ENCODE measurements around the gene CPNE5.

The CPNE5 gene

GRCh38 chr6:36834576-36835341, 4.5 kb downstream of the CPNE5 start:
- no peak for DNase-seq
- Histone ChIP-seq H3K36me3 (no peaks in the 10 kb centered on the region), H3K4me3 (ENCODE audit: low read depth, low read length) (no peak overlapping the region), H3K4me1 (no peaks in the 10 kb centered on the region), H3K9me3 (peaks cover 3% of the 10 kb centered on the region; the same call in 1 of the 2 replicates), H3K27me3 (peaks cover 5% of the 10 kb centered on the region)
- TF ChIP-seq CTCF (IDR thresholded peaks at IDR 0.05; ENCODE audit: low read depth, low read length) = no peak

DNA sequence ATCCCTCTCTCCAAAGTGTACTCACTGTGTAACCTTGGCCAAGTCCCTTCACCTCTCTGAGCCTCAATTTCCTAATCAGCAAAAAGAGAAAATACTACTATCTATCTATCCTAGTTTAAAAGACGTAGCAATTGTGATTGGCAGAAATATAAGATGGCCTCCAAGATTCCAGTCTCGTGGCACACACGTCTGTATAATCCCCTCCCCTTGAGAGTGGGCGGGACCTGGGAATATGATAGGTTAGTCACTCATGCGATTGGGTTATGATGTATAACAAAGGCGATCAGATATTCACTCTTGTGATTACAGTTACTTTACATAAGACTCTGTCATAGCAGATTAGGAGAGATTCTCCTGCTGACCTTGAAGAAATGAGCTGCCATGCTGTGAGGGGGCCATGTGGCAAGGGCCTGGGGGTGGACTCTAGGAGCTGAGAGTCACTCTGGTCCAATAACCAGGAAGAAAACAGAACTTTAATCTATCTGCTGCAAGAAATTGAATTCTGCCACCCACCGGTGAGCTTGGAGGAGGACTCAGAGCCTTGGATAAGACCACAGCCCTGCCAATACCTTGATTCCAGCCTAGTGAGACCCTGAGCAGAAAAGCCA, 6.0 kb downstream of the CPNE5 start:
- TF ChIP-seq CTCF (IDR thresholded peaks at IDR 0.05; ENCODE audit: low read depth, low read length) = no peak
- Histone ChIP-seq H3K27me3 (no peaks in the 10 kb centered on the region), H3K4me3 (ENCODE audit: low read depth, low read length) (no peak overlapping the region), H3K36me3 (no peaks in the 10 kb centered on the region), H3K4me1 (no peaks in the 10 kb centered on the region), H3K9me3 (peaks cover 3% of the 10 kb centered on the region; the same call in 1 of the 2 replicates)
- DNase-seq = no peak

DNA sequence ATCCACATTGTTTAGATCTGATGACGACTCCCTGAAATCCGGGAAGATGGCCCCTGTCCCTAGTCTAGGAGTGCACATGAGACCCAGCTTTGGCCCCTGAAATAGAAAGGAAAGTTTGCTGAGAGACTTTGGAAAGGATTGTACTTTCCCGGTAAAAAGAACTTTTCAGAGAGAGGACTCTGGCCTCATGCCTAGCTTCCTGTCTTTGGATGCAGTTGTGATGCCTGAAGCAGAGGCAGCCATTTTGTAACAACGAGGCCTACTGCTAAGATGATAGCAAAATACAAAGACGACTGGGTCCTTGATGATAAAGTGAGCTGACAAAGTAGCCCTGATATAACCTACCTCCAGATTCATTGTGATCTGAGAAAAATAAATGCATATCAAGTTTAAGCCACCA, 6.9 kb downstream of the CPNE5 start:
- Histone ChIP-seq H3K27me3 (no peaks in the 10 kb centered on the region), H3K4me1 (peaks cover 2% of the 10 kb centered on the region; the same call in 1 of the 2 replicates), H3K9me3 (peaks cover 3% of the 10 kb centered on the region; the same call in 1 of the 2 replicates), H3K4me3 (ENCODE audit: low read depth, low read length) (no peak overlapping the region), H3K36me3 (no peaks in the 10 kb centered on the region)
- no peak for DNase-seq
- no peak for TF ChIP-seq CTCF (IDR thresholded peaks at IDR 0.05; ENCODE audit: low read depth, low read length)

GRCh38 chr6:36830577-36830976, 8.7 kb downstream of the CPNE5 start:
- DNase-seq = no peak
- H3K4me1 ChIP-seq = peaks cover 6% of the 10 kb centered on the region

GRCh38 chr6:36829919-36830544, 9.2 kb downstream of the CPNE5 start:
- no peak overlapping the region for H3K4me3 ChIP-seq (ENCODE audit: low read depth, low read length)
- H3K4me1 ChIP-seq = peaks cover 11% of the 10 kb centered on the region
- H3K27me3 ChIP-seq = no peaks in the 10 kb centered on the region
- H3K9me3 ChIP-seq = peaks cover 3% of the 10 kb centered on the region; the same call in 1 of the 2 replicates
- no peak for DNase-seq
- TF ChIP-seq CTCF (IDR thresholded peaks at IDR 0.05; ENCODE audit: low read depth, low read length) = no peak
- H3K36me3 ChIP-seq = no peaks in the 10 kb centered on the region

More at GRCh38 chr6:36830577-36830976, 8.7 kb downstream of the CPNE5 start:
- H3K27me3 ChIP-seq = no peaks in the 10 kb centered on the region
- H3K4me3 ChIP-seq (ENCODE audit: low read depth, low read length) = no peak overlapping the region
- H3K9me3 ChIP-seq = peaks cover 3% of the 10 kb centered on the region; the same call in 1 of the 2 replicates
- H3K36me3 ChIP-seq = no peaks in the 10 kb centered on the region
- no peak for TF ChIP-seq CTCF (IDR thresholded peaks at IDR 0.05; ENCODE audit: low read depth, low read length)
